ENCODE measurements around the gene SPOCK2.

DNA sequence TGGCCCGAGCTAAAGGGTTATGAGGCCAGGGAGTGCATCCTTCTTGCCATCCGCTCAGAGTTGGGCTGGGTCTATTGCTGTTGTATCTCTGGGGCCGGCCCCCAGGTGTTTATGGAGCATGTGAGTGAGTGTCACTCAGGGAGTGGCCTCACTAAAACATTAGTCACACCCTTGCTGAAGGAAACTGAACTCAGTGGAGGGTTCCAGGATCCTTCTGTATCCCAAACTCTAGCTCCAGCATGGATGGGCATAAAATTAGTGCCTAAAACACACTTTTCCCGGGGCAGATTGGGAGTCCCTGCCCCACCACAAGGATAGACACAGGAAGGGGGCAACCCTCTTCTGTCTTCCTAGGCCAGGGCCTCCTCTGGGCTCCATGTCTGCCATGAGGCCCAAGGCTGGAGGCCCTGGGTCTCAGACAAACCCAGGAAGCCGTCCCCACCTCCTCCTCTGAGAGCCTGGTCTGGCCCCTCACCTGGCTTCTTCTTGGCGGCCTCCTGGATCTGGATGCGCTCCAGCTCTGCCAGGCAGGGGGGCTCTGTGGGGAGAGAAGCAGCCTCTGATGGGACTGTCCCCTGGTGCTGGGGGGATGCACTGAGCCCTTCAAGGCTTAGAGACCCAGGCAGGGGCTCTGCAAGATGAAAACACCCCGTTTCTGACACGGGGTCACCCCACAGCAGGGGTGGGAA is 24.5 kb downstream of the SPOCK2 start:
- no peak for TF ChIP-seq OSR2 (tag by site-specific recombination; IDR thresholded peaks at IDR 0.05)
- TF ChIP-seq, protein P1, sequence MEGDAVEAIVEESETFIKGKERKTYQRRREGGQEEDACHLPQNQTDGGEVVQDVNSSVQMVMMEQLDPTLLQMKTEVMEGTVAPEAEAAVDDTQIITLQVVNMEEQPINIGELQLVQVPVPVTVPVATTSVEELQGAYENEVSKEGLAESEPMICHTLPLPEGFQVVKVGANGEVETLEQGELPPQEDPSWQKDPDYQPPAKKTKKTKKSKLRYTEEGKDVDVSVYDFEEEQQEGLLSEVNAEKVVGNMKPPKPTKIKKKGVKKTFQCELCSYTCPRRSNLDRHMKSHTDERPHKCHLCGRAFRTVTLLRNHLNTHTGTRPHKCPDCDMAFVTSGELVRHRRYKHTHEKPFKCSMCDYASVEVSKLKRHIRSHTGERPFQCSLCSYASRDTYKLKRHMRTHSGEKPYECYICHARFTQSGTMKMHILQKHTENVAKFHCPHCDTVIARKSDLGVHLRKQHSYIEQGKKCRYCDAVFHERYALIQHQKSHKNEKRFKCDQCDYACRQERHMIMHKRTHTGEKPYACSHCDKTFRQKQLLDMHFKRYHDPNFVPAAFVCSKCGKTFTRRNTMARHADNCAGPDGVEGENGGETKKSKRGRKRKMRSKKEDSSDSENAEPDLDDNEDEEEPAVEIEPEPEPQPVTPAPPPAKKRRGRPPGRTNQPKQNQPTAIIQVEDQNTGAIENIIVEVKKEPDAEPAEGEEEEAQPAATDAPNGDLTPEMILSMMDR (tag by site-specific recombination; IDR thresholded peaks at IDR 0.05): no peak
- TF ChIP-seq, protein P2, sequence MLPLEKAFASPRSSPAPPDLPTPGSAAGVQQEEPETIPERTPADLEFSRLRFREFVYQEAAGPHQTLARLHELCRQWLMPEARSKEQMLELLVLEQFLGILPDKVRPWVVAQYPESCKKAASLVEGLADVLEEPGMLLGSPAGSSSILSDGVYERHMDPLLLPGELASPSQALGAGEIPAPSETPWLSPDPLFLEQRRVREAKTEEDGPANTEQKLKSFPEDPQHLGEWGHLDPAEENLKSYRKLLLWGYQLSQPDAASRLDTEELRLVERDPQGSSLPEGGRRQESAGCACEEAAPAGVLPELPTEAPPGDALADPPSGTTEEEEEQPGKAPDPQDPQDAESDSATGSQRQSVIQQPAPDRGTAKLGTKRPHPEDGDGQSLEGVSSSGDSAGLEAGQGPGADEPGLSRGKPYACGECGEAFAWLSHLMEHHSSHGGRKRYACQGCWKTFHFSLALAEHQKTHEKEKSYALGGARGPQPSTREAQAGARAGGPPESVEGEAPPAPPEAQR (tag by site-specific recombination; IDR thresholded peaks at IDR 0.05): no peak
- TF ChIP-seq ZNF394 (tag by site-specific recombination; IDR thresholded peaks at IDR 0.05; ENCODE audit: borderline replicate concordance): no peak
- TF ChIP-seq KLF9 (tag by site-specific recombination; IDR thresholded peaks at IDR 0.05; ENCODE audit: low read depth): no peak
- TF ChIP-seq BCL11A (tag by site-specific recombination; IDR thresholded peaks at IDR 0.05; ENCODE audit: low read depth): no peak
- TF ChIP-seq, protein P3, sequence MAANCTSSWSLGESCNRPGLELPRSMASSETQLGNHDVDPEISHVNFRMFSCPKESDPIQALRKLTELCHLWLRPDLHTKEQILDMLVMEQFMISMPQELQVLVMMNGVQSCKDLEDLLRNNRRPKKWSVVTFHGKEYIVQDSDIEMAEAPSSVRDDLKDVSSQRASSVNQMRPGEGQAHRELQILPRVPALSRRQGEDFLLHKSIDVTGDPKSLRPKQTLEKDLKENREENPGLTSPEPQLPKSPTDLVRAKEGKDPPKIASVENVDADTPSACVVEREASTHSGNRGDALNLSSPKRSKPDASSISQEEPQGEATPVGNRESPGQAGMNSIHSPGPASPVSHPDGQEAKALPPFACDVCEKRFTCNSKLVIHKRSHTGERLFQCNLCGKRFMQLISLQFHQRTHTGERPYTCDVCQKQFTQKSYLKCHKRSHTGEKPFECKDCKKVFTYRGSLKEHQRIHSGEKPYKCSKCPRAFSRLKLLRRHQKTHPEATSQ (tag by site-specific recombination; IDR thresholded peaks at IDR 0.05): no peak
- TF ChIP-seq ZNF24 (tag by site-specific recombination; IDR thresholded peaks at IDR 0.05): no peak
- TF ChIP-seq, protein P4, sequence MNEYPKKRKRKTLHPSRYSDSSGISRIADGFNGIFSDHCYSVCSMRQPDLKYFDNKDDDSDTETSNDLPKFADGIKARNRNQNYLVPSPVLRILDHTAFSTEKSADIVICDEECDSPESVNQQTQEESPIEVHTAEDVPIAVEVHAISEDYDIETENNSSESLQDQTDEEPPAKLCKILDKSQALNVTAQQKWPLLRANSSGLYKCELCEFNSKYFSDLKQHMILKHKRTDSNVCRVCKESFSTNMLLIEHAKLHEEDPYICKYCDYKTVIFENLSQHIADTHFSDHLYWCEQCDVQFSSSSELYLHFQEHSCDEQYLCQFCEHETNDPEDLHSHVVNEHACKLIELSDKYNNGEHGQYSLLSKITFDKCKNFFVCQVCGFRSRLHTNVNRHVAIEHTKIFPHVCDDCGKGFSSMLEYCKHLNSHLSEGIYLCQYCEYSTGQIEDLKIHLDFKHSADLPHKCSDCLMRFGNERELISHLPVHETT (tag by site-specific recombination; IDR thresholded peaks at IDR 0.05): no peak; the same call in 1 of the 2 replicates
- TF ChIP-seq, protein P5, sequence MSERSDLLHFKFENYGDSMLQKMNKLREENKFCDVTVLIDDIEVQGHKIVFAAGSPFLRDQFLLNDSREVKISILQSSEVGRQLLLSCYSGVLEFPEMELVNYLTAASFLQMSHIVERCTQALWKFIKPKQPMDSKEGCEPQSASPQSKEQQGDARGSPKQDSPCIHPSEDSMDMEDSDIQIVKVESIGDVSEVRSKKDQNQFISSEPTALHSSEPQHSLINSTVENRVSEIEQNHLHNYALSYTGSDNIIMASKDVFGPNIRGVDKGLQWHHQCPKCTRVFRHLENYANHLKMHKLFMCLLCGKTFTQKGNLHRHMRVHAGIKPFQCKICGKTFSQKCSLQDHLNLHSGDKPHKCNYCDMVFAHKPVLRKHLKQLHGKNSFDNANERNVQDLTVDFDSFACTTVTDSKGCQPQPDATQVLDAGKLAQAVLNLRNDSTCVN (tag by site-specific recombination; optimal IDR thresholded peaks at IDR 0.05): no peak
- TF ChIP-seq, protein P6, sequence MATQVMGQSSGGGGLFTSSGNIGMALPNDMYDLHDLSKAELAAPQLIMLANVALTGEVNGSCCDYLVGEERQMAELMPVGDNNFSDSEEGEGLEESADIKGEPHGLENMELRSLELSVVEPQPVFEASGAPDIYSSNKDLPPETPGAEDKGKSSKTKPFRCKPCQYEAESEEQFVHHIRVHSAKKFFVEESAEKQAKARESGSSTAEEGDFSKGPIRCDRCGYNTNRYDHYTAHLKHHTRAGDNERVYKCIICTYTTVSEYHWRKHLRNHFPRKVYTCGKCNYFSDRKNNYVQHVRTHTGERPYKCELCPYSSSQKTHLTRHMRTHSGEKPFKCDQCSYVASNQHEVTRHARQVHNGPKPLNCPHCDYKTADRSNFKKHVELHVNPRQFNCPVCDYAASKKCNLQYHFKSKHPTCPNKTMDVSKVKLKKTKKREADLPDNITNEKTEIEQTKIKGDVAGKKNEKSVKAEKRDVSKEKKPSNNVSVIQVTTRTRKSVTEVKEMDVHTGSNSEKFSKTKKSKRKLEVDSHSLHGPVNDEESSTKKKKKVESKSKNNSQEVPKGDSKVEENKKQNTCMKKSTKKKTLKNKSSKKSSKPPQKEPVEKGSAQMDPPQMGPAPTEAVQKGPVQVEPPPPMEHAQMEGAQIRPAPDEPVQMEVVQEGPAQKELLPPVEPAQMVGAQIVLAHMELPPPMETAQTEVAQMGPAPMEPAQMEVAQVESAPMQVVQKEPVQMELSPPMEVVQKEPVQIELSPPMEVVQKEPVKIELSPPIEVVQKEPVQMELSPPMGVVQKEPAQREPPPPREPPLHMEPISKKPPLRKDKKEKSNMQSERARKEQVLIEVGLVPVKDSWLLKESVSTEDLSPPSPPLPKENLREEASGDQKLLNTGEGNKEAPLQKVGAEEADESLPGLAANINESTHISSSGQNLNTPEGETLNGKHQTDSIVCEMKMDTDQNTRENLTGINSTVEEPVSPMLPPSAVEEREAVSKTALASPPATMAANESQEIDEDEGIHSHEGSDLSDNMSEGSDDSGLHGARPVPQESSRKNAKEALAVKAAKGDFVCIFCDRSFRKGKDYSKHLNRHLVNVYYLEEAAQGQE (tag by site-specific recombination; IDR thresholded peaks at IDR 0.05): no peak
- TF ChIP-seq ZNF830 (tag by site-specific recombination; IDR thresholded peaks at IDR 0.05; ENCODE audit: low read depth): no peak
